IPS DF 19.7 (cell line): ENCODE results near the gene SCIMP.
"Not testable (repeated sequence)": the region's sequence is repeated elsewhere in the genome, so short reads cannot be mapped to it uniquely, and the experiment has no call there.

Experiments used
- DNase-seq: peaks from one replicate; pipeline ENCODE4 v3.0.0-alpha.2; 2013; ENCODE audit warnings: low read depth, low spot score

Gene SCIMP

DNA sequence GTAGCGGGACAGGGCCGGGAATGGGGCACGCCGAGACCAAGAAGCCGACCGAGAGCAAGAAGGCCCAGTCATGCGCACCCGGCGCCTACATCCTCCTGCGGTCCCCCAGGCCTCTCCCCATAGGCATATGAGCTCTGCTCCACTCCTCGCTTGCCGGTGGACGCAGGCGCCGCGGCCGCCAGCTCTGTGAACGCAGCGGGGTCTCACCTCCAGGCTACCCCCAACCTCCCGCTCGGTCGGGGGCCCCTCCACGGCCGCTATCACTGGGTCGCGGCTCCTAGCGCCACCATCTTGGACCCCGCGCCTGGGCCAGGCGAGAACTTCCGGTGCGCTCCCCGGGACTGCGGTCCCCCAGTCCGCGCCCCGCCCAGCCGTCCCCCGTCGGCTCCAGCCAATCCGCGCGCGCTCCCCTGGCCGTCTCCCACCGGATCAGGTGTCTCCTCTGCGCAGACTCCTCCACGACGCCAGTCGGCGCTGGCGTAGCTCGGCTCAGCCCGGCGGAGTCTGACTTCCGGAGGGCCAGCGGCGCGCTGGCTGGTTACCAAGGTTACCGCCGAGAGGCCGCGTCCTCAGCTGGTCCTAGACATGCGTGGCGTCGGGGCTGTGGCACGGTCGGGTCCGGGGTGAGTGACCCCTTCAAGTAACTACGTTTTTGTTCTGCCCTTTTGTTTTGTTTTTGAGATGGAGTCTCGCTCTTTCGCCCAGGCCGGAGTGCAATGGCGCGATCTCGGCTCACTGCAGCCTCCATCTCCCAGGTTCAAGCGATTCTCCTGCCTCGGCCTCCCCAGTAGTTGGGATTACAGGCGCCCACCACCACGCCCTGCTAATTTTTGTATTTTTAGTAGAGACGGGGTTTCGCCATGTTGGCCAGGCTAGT lies 42.9 kb downstream of the SCIMP start, which contains the start of gene ZNF594:
TSS of gene ZNF594 (minus strand) at position 328 of the 877 bp plus-strand sequence. CDS start 7,612 bp downstream, outside the sequence.
- DNase-seq, result peak; percentile 80

DNA sequence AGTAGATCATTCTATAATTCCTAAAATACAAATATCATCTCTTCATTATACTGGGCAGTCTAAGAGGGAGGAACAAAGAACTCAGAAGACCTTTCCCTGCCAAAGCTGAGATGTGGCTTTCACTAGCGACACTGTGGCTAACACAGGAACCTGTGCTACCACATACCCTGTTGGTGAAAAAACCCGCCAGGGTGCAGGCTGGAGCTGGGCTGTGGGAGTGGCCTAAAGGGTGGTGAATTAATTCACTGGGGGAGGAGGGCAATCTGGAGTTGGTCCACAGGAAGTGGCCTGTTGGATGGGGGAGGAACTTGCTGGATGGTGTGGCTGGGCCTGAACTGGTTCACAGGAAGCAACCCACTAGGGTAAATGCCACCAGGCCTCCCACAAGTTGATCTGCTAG lies 50.4 kb downstream of the SCIMP start:
- DNase-seq, result no peak

DNA sequence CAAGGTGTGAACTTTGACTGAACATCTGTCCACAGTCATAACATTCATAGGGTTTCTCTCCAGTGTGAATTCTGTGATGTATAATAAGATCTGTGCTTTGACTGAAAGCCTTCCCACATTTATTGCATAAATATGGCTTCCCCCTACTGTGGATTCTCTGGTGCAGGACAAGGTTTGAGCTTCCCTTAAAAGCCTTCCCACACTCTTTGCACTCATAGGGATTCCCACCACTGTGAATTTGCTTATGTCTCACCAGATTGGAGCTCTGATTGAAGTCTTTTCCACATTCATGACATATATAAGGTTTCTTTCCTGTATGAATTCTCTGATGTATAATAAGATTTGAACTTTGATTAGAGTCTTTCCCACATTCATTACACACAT lies 51.3 kb downstream of the SCIMP start:
- no peak for DNase-seq

DNA sequence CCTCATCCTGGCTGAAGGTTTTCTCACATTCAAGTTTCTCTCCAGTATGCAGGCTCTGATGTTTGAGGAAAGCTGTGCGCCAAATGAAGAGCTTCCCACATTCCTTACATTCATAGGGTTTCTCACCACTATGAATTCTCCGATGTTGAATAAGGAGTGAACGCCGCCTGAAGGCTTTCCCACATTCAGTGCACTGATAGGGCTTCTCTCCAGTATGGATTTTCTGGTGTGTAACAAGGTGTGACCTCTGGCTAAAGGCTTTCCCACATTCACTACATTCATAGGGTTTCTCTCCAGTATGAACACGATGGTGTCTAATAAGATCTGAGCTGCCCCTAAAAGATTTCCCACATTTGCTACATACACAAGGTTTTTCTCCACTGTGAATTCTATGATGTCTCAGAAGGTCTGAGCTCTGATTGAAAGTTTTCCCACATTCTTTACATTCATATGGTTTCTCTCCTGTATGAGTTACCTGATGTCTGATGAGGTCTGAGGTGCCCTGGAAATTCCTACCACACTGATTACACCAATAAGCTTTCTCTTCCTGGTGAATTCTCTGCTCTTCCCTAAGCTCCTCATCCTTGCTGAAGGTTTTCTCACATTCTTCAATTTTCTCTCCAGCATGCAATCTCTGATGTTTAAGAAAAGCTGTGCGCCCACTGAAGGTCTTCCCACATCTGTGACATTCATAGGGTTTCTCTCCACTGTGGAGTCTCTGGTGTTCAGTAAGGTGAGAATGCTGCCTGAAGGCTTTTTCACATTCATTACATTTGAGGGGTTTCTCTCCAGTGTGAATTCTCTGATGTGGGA lies 51.9 kb downstream of the SCIMP start:
- DNase-seq, result no peak

DNA sequence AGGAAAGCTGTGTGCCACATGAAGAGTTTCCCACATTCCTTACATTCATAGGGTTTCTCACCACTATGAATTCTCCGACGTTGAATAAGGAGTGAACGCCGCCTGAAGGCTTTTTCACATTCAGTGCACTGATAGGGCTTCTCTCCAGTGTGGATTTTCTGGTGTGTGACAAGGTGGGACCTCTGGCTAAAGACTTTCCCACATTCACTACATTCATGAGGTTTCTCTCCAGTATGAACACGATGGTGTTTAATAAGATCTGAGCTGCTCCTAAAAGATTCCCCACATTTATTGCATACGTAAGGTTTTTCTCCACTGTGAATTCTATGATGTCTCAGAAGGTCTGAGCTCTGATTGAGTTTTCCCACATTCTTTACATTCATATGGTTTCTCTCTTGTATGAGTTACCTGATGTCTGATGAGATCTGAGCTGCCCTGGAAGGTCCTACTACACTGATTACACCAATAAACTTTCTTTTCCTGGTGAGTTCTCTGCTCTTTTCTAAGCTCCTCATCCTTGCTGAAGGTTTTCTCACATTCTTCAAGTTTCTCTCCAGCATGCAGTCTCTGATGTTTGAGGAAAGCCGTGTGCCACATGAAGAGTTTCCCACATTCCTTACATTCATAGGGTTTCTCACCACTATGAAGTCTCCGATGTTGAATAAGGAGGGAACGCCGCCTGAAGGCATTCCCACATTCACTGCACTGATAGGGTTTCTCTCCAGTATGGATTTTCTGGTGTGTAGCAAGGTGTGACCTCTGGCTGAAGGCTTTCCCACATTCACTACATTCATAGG lies 53.0 kb downstream of the SCIMP start:
- DNase-seq, result no peak

DNA sequence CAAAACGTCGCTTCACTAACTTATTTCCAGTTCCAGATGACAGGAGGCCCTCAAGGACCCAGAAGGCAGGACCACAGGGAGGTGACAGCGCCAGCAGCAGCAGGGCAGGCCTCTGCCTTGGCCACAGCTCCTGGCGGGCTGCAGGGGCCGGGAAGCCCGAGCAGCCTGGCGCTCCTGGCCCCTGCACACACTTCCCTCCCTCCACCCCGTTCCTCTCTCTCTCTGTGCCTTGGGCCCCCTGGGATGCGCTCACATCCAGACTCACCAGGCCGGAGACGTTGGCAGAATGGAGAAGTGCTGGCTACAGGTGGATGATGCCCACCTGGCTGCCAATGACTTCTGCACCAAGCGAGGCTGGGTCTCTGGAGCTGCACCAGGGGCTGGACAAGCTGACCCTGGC lies 55.7 kb downstream of the SCIMP start:
- no peak for DNase-seq

DNA sequence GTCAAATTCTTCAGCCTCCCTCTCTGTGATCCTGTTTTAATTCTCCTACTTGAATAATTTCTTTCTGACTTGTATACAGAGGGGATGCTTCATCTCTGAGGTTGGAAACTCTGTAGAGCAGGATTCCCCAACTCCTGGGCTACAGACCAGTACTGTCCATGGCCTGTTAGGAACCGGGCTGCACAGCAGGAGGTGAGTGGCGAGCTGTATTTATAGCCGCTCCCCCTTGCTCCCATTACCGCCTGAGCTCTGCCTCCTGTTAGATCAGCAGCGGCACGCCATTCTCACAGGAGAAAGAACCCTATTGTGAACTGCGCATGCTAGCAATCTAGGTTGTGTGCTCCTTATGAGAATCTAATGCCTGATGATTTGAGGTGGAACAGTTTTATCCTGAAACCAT lies 59.6 kb downstream of the SCIMP start:
- DNase-seq, result not testable (repeated sequence)

DNA sequence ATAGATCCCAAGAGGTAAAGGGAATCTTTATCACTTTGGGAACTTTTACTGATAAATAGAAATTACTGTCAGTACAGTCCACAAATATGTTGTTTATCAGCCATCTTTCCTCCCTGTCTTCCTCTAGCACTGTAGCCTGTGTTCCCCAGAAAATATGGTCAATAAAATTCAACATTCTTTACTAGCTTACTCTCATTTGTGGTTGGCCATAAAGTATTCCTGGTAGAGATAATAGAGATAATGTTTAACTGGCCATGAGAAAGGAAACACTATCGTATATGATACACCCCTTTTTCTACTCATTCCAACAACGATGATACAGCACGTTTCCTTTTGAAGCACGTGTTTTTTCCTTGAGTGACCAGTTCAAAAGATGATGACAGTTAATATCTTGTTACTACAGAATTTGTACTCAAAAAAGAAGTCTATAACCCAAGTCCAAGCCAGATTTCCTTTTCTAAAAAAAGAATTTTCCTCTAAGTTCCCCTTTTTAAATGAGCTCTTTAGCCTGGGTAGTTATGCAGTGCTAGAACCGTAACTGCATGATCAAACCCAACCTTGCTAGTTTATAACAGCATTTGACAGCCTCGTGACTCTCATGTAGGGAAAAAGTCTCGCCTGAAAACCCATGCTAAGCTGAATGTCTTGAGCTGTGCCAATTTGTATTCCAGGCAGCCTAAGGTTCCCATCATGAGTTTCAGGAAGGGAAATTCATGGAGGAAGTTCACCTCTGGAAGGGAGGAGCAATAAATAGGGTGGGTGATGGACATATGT lies 68.7 kb downstream of the SCIMP start:
- DNase-seq, result not testable (repeated sequence)

DNA sequence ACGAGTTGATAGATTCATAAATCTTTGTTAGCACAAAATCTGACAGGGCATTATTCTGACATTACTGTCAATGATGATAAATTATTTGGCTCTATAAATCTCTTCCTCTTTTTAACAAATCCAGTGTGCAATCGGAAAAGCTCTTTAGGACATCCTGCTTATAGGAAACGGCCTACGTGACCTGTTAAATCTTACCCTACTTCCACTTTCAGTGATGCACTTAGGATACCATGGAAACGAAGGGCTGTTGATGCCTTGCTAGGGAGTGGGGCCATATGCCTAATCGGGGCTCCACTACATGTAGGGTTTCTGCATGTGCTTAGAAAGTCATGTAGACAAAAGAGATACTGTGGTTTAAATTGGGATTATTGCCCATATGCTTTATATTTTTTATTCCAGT lies 70.2 kb downstream of the SCIMP start:
- DNase-seq, result no peak

DNA sequence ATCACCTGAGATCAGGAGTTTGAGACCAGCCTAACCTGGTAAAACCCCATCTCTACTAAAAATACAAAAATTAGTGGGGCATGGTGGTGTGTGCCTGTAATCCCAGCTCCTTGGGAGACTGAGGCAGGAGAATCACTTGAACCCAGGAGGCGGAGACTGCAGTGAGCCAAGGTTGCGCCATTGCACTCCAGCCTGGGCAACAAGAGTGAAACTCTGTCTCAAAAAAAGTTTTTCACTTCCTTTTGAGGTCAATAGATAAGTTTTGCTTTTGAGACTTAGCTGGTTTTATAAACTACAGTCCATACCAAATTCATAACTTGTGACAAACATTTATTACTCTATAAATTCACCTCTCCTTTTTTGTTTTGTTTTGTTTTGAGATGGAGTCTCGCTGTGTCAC lies 72.9 kb downstream of the SCIMP start:
- not testable (repeated sequence) for DNase-seq

DNA sequence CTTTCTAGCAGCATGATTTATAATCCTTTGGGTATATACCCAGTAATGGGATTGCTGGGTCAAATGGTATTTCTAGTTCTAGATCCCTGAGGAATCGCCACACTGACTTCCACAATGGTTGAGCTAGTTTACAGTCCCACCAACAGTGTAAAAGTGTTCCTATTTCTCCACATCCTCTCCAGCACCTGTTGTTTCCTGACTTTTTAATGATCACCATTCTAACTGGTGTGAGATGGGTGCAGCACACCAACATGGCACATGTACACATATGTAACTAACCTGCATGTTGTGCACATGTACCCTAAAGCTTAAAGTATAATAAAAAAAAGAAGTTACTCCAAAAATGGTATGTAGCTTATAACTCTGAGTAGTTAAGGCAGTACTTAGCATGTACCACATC lies 74.0 kb downstream of the SCIMP start:
- not testable (repeated sequence) for DNase-seq
